ENCODE data around the gene TKTL1. TPM values are rescaled to one million over a fixed set of nuclear protein-coding genes. Genes with fewer than 3 reads are reported as not detected.

The TKTL1 gene
- total RNA-seq, 1 donor from 2014 or later = not detected

GRCh38 chrX:154320406-154320805 is 24.8 kb downstream of the TKTL1 start:
- H3K27ac ChIP-seq = no peak overlapping the region
- no peaks in the 10 kb centered on the region for H3K4me1 ChIP-seq
- no peaks in the 10 kb centered on the region for H3K36me3 ChIP-seq
- DNase-seq = no peak
- intact Hi-C loops (cut with DNase I) = no loop called here
- no peak for ATAC-seq
- no peaks in the 10 kb centered on the region for H3K9me3 ChIP-seq
- TF ChIP-seq, protein P1, sequence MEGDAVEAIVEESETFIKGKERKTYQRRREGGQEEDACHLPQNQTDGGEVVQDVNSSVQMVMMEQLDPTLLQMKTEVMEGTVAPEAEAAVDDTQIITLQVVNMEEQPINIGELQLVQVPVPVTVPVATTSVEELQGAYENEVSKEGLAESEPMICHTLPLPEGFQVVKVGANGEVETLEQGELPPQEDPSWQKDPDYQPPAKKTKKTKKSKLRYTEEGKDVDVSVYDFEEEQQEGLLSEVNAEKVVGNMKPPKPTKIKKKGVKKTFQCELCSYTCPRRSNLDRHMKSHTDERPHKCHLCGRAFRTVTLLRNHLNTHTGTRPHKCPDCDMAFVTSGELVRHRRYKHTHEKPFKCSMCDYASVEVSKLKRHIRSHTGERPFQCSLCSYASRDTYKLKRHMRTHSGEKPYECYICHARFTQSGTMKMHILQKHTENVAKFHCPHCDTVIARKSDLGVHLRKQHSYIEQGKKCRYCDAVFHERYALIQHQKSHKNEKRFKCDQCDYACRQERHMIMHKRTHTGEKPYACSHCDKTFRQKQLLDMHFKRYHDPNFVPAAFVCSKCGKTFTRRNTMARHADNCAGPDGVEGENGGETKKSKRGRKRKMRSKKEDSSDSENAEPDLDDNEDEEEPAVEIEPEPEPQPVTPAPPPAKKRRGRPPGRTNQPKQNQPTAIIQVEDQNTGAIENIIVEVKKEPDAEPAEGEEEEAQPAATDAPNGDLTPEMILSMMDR (IDR thresholded peaks at IDR 0.05) = no peak
- H3K27me3 ChIP-seq (ENCODE audit: low read depth) = no peaks in the 10 kb centered on the region
- H3K4me3 ChIP-seq = no peak overlapping the region

- Histone ChIP-seq H3K9me3 (no peaks in the 10 kb centered on the region), H3K36me3 (no peaks in the 10 kb centered on the region), H3K27me3 (ENCODE audit: low read depth) (no peaks in the 10 kb centered on the region), H3K4me3 (no peak overlapping the region), H3K4me1 (no peaks in the 10 kb centered on the region), H3K27ac (no peak overlapping the region)
- no peak for ATAC-seq
- TF ChIP-seq, protein P1 (IDR thresholded peaks at IDR 0.05) = no peak
- intact Hi-C loops (cut with DNase I) = no loop called here
- no peak for DNase-seq
Observed at GRCh38 chrX:154321152-154321551, 25.6 kb downstream of the TKTL1 start.

DNA sequence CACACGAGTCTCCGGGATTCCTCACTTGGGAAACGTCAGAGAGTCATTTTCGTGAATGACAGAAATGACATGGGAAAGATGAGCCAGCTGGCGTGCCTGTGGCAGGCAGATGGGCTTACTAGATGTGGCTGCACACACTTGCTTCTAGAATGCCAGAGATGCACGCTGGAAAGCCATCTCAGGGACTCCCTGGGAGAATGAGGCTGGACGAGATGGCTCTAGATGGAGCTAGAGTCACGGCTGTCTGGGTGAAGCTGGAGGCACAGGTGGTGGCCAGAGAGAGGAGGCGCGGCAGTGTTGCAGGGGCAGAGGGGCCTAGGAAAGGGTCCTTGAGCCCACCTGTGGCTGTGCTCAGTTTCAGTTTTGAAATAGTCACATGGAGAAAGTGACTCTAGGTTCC is 26.0 kb downstream of the TKTL1 start:
- no peak for ATAC-seq
- H3K36me3 ChIP-seq = no peaks in the 10 kb centered on the region
- no peaks in the 10 kb centered on the region for H3K9me3 ChIP-seq
- H3K4me1 ChIP-seq = peaks cover 3% of the 10 kb centered on the region
- H3K27ac ChIP-seq = no peak overlapping the region
- H3K27me3 ChIP-seq (ENCODE audit: low read depth) = no peaks in the 10 kb centered on the region
- DNase-seq = no peak
- intact Hi-C loops (cut with DNase I) = no loop called here
- no peak overlapping the region for H3K4me3 ChIP-seq
- TF ChIP-seq, protein P1 (IDR thresholded peaks at IDR 0.05) = no peak

GRCh38 chrX:154322890-154323289 is 27.3 kb downstream of the TKTL1 start:
- intact Hi-C loops (cut with DNase I) = no loop called here
- no peaks in the 10 kb centered on the region for H3K36me3 ChIP-seq
- peaks cover 15% of the 10 kb centered on the region for H3K4me1 ChIP-seq
- TF ChIP-seq, protein P1 (IDR thresholded peaks at IDR 0.05) = no peak
- DNase-seq (no peak), ATAC-seq (no peak)
- H3K4me3 ChIP-seq = no peak overlapping the region
- no peaks in the 10 kb centered on the region for H3K27me3 ChIP-seq (ENCODE audit: low read depth)
- no peak overlapping the region for H3K27ac ChIP-seq
- H3K9me3 ChIP-seq = no peaks in the 10 kb centered on the region

DNA sequence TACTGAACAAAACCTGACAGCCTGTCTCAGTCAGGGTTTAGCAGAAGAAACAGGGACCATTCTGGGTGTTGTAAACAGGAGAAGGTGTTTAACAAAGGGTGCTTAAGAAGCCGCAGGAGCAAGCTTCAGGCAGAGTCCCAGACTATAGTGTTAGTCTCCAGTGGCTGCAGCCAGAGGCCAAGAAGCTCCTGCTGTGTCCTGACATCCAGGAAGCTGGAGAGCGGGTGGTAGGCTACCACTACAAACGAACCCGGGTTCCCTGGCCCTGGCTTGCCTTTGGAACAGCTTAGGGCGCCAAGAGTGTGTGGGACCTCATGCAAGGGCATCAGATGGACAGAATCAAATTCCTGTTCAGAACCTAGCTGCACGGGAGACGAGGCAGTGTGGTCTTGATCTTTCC is 27.9 kb downstream of the TKTL1 start:
- Histone ChIP-seq H3K36me3 (no peaks in the 10 kb centered on the region), H3K9me3 (no peaks in the 10 kb centered on the region), H3K4me3 (no peak overlapping the region), H3K4me1 (peaks cover 15% of the 10 kb centered on the region), H3K27ac (no peak overlapping the region), H3K27me3 (ENCODE audit: low read depth) (no peaks in the 10 kb centered on the region)
- no peak for DNase-seq
- intact Hi-C loops (cut with DNase I) = no loop called here
- TF ChIP-seq, protein P1 (IDR thresholded peaks at IDR 0.05) = no peak
- ATAC-seq = no peak

GRCh38 chrX:154325541-154325940 is 29.9 kb downstream of the TKTL1 start:
- H3K4me1 ChIP-seq = peaks cover 15% of the 10 kb centered on the region
- TF ChIP-seq, protein P1 (IDR thresholded peaks at IDR 0.05) = no peak
- no peak overlapping the region for H3K4me3 ChIP-seq
- no peaks in the 10 kb centered on the region for H3K36me3 ChIP-seq
- ATAC-seq (no peak), DNase-seq (no peak)
- no peaks in the 10 kb centered on the region for H3K9me3 ChIP-seq
- intact Hi-C loops (cut with DNase I) = no loop called here
- no peak overlapping the region for H3K27ac ChIP-seq
- H3K27me3 ChIP-seq (ENCODE audit: low read depth) = no peaks in the 10 kb centered on the region
